ENCODE results near the gene ABLIM1. TPM values are rescaled to one million over a fixed set of nuclear protein-coding genes. Genes with fewer than 3 reads are reported as not detected.
A peak's percentile ranks its signal among the peaks of the same experiment; 100 is the strongest.

Gene ABLIM1
- total and polyA plus RNA-seq, 2 of the 4 experiments (the other 2 are of a cell fraction): 7.7 to 9.9 TPM

- TF ChIP-seq POLR2A (IDR thresholded peaks at IDR 0.05; ENCODE audit: low read depth, low read length): no peak
Measured at GRCh38 chr10:114649217-114649903, 8.7 kb downstream of the ABLIM1 start (continued).

GRCh38 chr10:114648368-114648767 lies 9.7 kb downstream of the ABLIM1 start:
- peak overlapping the region; percentile 54; the same call in 1 of the 2 replicates for H3K23ac ChIP-seq (ENCODE audit: low read depth, low read length)
- no peaks in the 10 kb centered on the region for H3K27me3 ChIP-seq (ENCODE audit: control insufficient read depth, insufficient read depth, low read length)
- H3K79me1 ChIP-seq (ENCODE audit: low read depth in 1 of 2, low read length in 2 of 2): no peaks in the 10 kb centered on the region; a peak in 1 of 4 replicates
- dilution Hi-C loops (cut with HindIII; ENCODE audit: low sequenced_read_pairs, unreplicated experiment): no loop called here
- in situ Hi-C loops (cut with MboI; ENCODE audit: low sequenced_read_pairs): no loop called here
- 0 out of 2 replicates have a peak overlapping the region, but pooled peaks have one; percentile 57 for H3K14ac ChIP-seq (replicated peaks; ENCODE audit: low read depth, low read length)
- H2AK5ac ChIP-seq (ENCODE audit: low read depth, low read length): peak overlapping the region; percentile 78; the same call in 1 of the 2 replicates
- H4K20me1 ChIP-seq (ENCODE audit: insufficient read depth, low read length): no peaks in the 10 kb centered on the region
- intact Hi-C loops (cut with micrococcal nuclease): no loop called here
- no peak overlapping the region for H2BK5ac ChIP-seq (ENCODE audit: low read depth, low read length, poor library complexity, severe bottlenecking)
- BruUV-seq (replicated peaks): no TSS peak
- 0 out of 4 replicates have a peak overlapping the region, but pooled peaks of 1 of the 2 experiments have one; percentile 34 for H4K8ac ChIP-seq (ENCODE audit: low read depth in 2 of 2, low read length in 2 of 2)
- ChIA-PET CTCF (no interaction called here), POLR2A (ENCODE audit: unreplicated experiment) (no interaction called here)
- peak; percentile 94 for DNase-seq
- H3K56ac ChIP-seq (ENCODE audit: extremely low read depth, insufficient read depth, low read length): no peak overlapping the region
- H3K4ac ChIP-seq (ENCODE audit: low read depth, low read length): peak overlapping the region; percentile 77
- no peak overlapping the region for H3K9ac ChIP-seq (ENCODE audit: low read depth, low read length)
- H3K36me3 ChIP-seq (ENCODE audit: control insufficient read depth, insufficient read depth, low read length): no peaks in the 10 kb centered on the region
- H2BK120ac ChIP-seq (ENCODE audit: low read depth, low read length): peak overlapping the region; percentile 44; the same call in 1 of the 2 replicates
- peak overlapping the region; percentile 84; the same call in 1 of the 2 replicates for H3K18ac ChIP-seq (ENCODE audit: low read depth, low read length)
- H3K9me1 ChIP-seq (ENCODE audit: insufficient read depth, low read length): peaks cover 10% of the 10 kb centered on the region
- peak overlapping the region; percentile 86; the same call in 1 of the 2 replicates for H2BK20ac ChIP-seq (ENCODE audit: low read depth, low read length)
- peaks cover 5% of the 10 kb centered on the region for H3K4me1 ChIP-seq (ENCODE audit: control insufficient read depth, insufficient read depth, low read length)
- no peaks in the 10 kb centered on the region for H3K9me3 ChIP-seq (ENCODE audit: control insufficient read depth, insufficient read depth, low read length)
- peak overlapping the region; percentile 38; the same call in 1 of the 2 replicates for H4K91ac ChIP-seq (ENCODE audit: insufficient read depth, low read depth, low read length)
- WGBS, 2 experiments (ENCODE audit: extremely low coverage in 2 of 2, insufficient read length in 1 of 2): no CpG with 5 or more reads among the region's 8 CpGs
- H4K5ac ChIP-seq (ENCODE audit: low read depth, low read length): peak overlapping the region; percentile 64; the same call in 1 of the 2 replicates
- H2AK9ac ChIP-seq (replicated peaks; ENCODE audit: low read depth, low read length, poor library complexity): no peak overlapping the region
- H2BK15ac ChIP-seq (ENCODE audit: low read depth, low read length): peak overlapping the region; percentile 13; the same call in 1 of the 3 replicates
- H3K4me3 ChIP-seq (ENCODE audit: insufficient read depth, low read depth, low read length): no peak overlapping the region
- peak; percentile 84 for ATAC-seq (ENCODE audit: low read depth)
- peak overlapping the region; percentile 85; the same call in 1 of the 2 replicates for H3K4me2 ChIP-seq (ENCODE audit: low read depth, low read length)
- H2AFZ ChIP-seq (replicated peaks; ENCODE audit: low read length, poor library complexity): no peak overlapping the region
- H3K27ac ChIP-seq (ENCODE audit: insufficient read depth, low read length): no peak overlapping the region
- TF ChIP-seq FOS (IDR thresholded peaks at IDR 0.05; ENCODE audit: low read depth, low read length): peak; percentile 85
- no peak for TF ChIP-seq MAFK (IDR thresholded peaks at IDR 0.05; ENCODE audit: low read depth, low read length)
- peak; percentile 55 for TF ChIP-seq RCOR1 (IDR thresholded peaks at IDR 0.05; ENCODE audit: insufficient replicate concordance, low read length)
- no peak for TF ChIP-seq SMC3 (IDR thresholded peaks at IDR 0.05; ENCODE audit: low read depth, low read length)
- TF ChIP-seq RAD21 (IDR thresholded peaks at IDR 0.05; ENCODE audit: low read length): no peak
- no peak for TF ChIP-seq MAZ (IDR thresholded peaks at IDR 0.05; ENCODE audit: borderline replicate concordance, low read depth, low read length)
- no peak for TF ChIP-seq USF2 (IDR thresholded peaks at IDR 0.05; ENCODE audit: low read depth, low read length)
- TF ChIP-seq RFX5 (IDR thresholded peaks at IDR 0.05; ENCODE audit: low read depth, low read length): no peak
- peak; percentile 70 for TF ChIP-seq BHLHE40 (IDR thresholded peaks at IDR 0.05; ENCODE audit: low read depth, low read length)
- TF ChIP-seq ELK1 (IDR thresholded peaks at IDR 0.05; ENCODE audit: borderline replicate concordance, low read depth, low read length): no peak
- no peak for TF ChIP-seq POLR2A (IDR thresholded peaks at IDR 0.05; ENCODE audit: low read depth, low read length)
- peak; percentile 99 for TF ChIP-seq CEBPB (IDR thresholded peaks at IDR 0.05; ENCODE audit: low read depth, low read length)
- no peak for TF ChIP-seq MXI1 (IDR thresholded peaks at IDR 0.05; ENCODE audit: borderline replicate concordance, low read depth, low read length)
- TF ChIP-seq CHD1 (IDR thresholded peaks at IDR 0.05; ENCODE audit: low read depth, low read length): no peak
- TF ChIP-seq NFE2L2 (IDR thresholded peaks at IDR 0.05; ENCODE audit: low read depth, low read length): no peak

Data from IMR-90 (cell line).